ENCODE data around the gene USPL1.

DNA sequence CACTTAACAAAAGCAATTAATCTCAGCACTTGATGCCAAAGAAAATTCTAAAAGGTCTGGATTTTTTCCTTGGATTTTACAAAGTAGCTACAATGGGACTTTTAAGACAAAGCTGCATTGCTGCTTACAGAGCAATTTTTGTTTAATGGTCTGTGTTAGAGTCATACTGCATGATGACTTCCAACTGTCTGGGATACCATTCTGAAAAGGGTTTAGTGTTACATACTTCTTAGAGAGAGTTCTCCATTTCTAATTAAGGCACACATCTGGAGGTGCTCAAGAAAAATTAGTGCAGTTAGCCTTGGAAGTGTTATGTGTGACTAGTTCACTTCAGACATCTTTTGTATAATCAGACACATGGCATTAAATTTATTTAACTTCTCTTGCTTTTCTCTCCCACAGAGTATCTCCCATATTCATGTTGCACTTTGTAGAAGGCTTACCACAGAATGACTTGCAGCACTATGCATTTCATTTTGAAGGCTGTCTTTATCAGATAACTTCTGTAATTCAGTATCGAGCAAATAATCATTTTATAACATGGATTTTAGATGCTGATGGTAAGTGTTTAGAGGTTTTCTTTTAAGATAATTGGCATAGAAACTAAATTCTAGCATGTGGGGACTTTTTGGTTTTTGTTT, 35.1 kb downstream of the USPL1 start:
- TF ChIP-seq EZH2 (IDR thresholded peaks at IDR 0.05) (no peak), CTCF (IDR thresholded peaks at IDR 0.05) (no peak)
